Neuronal stem cell (in vitro differentiated cells): Measurements from ENCODE around the gene TYMP.

ENCODE experiments used
- DNase-seq: peaks from one replicate; pipeline ENCODE4 v3.0.0-alpha.2; 2013; ENCODE audit warnings: low spot score
- H2AFZ ChIP-seq: one replicate; pipeline ENCODE4 v1.6.1; 2013; ENCODE audit warnings: mild to moderate bottlenecking, low read length, inconsistent platforms
- H2AK5ac ChIP-seq: 2 replicates; pipeline ENCODE4 v1.6.1; 2013; ENCODE audit warnings: low read depth, mild to moderate bottlenecking, inconsistent platforms, low read length, moderate library complexity, mixed read lengths
- H2BK120ac ChIP-seq: 2 replicates; pipeline ENCODE4 v1.6.1; 2013; ENCODE audit warnings: low read depth, mild to moderate bottlenecking, inconsistent platforms, low read length, moderate library complexity, mixed read lengths
- H2BK12ac ChIP-seq: one replicate; pipeline ENCODE4 v1.6.1; 2013; ENCODE audit warnings: low read length, inconsistent platforms
- H2BK15ac ChIP-seq: 2 replicates; pipeline ENCODE4 v1.6.1; 2013; ENCODE audit warnings: mild to moderate bottlenecking, low read length, inconsistent platforms, mixed read lengths
- H2BK5ac ChIP-seq: one replicate; pipeline ENCODE4 v1.6.1; 2013; ENCODE audit warnings: inconsistent platforms, mild to moderate bottlenecking, low read length, moderate library complexity
- H3K14ac ChIP-seq: one replicate; pipeline ENCODE4 v1.6.1; 2013; ENCODE audit warnings: low read length, inconsistent platforms
- H3K18ac ChIP-seq: 2 replicates; pipeline ENCODE4 v1.6.1; 2013; ENCODE audit warnings: low read length, inconsistent platforms
- H3K23ac ChIP-seq: 2 replicates; pipeline ENCODE4 v1.6.1; 2013; ENCODE audit warnings: low read depth, mild to moderate bottlenecking, mixed read lengths, low read length, inconsistent platforms; ENCODE audit not compliant: poor library complexity
- H3K27ac ChIP-seq: replicated peaks from 3 replicates; pipeline ENCODE4 v1.5.1; 2013; ENCODE audit warnings: low read length, inconsistent platforms
- H3K27me3 ChIP-seq, 3 experiments: 2 replicates each; pipeline ENCODE4 v1.6.1; 2013; ENCODE audit warnings: low read length in 3 of 3, mild to moderate bottlenecking in 2 of 3, inconsistent platforms in 1 of 3, low read depth in 1 of 3, mixed read lengths in 1 of 3, moderate library complexity in 1 of 3; ENCODE audit not compliant: control insufficient read depth in 3 of 3, insufficient read depth in 3 of 3
- H3K36me3 ChIP-seq, 2 donors: replicated peaks in 1 of 2; 2 replicates each; pipeline ENCODE4 v1.6.1; 2013; ENCODE audit warnings: low read length in 2 of 2; ENCODE audit not compliant: control insufficient read depth in 2 of 2, insufficient read depth in 2 of 2
- H3K4ac ChIP-seq: 2 replicates; pipeline ENCODE4 v1.6.1; 2013; ENCODE audit warnings: inconsistent platforms, mild to moderate bottlenecking, low read length, moderate library complexity
- H3K4me1 ChIP-seq, 2 donors: 1 replicate in 1 of 2; 2 replicates in 1 of 2; pipeline ENCODE4 v1.6.1; 2013; ENCODE audit warnings: low read length in 2 of 2, low read depth in 1 of 2; ENCODE audit not compliant: control insufficient read depth in 2 of 2, insufficient read depth in 1 of 2
- H3K4me2 ChIP-seq: one replicate; pipeline ENCODE4 v1.6.1; 2013; ENCODE audit warnings: mild to moderate bottlenecking, low read length, inconsistent platforms; ENCODE audit not compliant: insufficient read depth, poor library complexity, severe bottlenecking
- H3K4me3 ChIP-seq, 2 donors: 2 replicates each; pipeline ENCODE4 v1.5.1; 2013; ENCODE audit warnings: low read length in 2 of 2, mild to moderate bottlenecking in 2 of 2, inconsistent platforms in 1 of 2, moderate library complexity in 1 of 2
- H3K79me1 ChIP-seq: one replicate; pipeline ENCODE4 v1.6.1; 2013; ENCODE audit warnings: low read depth, mild to moderate bottlenecking, inconsistent platforms, low read length, moderate library complexity
- H3K9ac ChIP-seq: one replicate; pipeline ENCODE4 v1.6.1; 2013; ENCODE audit warnings: mild to moderate bottlenecking, low read depth, low read length, inconsistent platforms; ENCODE audit not compliant: poor library complexity
- H3K9me3 ChIP-seq, 2 donors: replicated peaks in 1 of 2; 2 replicates each; pipeline versions ENCODE3 to v1.6.1; 2013; ENCODE audit warnings: low read length in 2 of 2, mild to moderate bottlenecking in 2 of 2, inconsistent platforms in 1 of 2, low read depth in 1 of 2, mixed read lengths in 1 of 2, moderate library complexity in 1 of 2; ENCODE audit not compliant: control insufficient read depth in 2 of 2, insufficient read depth in 1 of 2
- H4K8ac ChIP-seq: one replicate; pipeline ENCODE4 v1.6.1; 2013; ENCODE audit warnings: low read depth, mild to moderate bottlenecking, inconsistent platforms, low read length, moderate library complexity
- H4K91ac ChIP-seq: one replicate; pipeline ENCODE4 v1.6.1; 2013; ENCODE audit warnings: low read length, low read depth, mild to moderate bottlenecking, inconsistent platforms; ENCODE audit not compliant: poor library complexity
- WGBS, 2 donors: extraction: QIAGEN DNeasy Blood & Tissue Kit; methylation state at CpG; one replicate each; pipeline ENCODE4 v1.1.7; 2013; ENCODE audit warnings: missing lambda C conversion rate in 2 of 2, mixed read lengths in 1 of 2; ENCODE audit not compliant: insufficient read length in 2 of 2, insufficient replicate concordance in 1 of 2; ENCODE audit errors: extremely low coverage in 2 of 2; 5-methylcytosine and 5-hydroxymethylcytosine counted together

TYMP gene

GRCh38 chr22:50483106-50483505 lies 46.7 kb downstream of the TYMP start:
- peaks cover 3 to 78% (median 16%) of the 10 kb centered on the region in 3 experiments for H3K27me3 ChIP-seq
- no peak for DNase-seq

DNA sequence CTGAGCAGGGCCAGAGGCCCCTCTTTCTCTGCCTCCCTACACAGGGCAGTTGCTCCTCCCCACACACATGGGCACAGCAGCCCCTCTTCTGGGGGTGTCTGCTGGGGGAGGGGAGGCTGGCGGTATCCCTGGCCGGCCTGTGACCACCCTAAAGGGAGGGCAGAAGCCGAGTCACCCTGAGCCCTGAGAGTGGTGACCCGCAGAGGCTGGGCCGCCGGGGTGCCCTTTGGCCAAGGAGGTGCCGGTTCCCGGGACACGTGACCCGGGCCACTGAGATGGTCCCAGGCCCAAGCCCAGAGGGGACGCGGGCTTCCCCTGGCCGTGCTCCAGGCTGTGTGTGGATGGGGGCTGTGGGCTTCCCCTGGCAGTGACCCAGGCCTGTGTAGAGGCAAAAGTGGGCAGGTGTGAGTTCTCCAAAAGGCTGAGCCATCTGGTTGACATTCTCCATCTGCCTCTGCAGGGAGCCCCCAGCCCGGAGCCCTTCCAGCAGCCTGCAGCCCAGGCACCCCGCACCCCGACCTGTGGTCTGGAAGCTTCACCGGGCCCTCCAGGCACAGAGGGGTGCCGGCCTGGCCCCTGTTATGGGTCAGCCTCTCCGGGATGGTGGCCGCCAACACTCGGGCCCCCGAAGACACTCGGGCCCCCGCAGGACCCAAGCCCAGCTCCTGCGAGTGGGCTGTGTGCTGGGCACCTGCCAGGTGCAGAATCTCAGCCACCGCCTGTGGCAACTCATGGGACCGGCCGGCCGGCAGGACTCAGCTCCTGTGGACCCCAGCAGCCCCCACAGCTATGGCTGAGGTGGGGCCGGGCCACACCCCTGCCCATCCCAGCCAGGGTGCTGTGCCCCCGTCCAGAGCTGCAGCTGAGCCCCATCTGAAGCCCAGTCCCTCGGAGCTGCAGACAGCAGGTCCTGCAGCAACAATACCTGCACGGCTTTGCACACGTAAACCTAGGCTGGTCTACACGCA lies 47.4 kb downstream of the TYMP start:
- Histone ChIP-seq H2AFZ (peak overlapping the region; percentile 73), H3K27me3 (peaks cover 3 to 70% (median 16%) of the 10 kb centered on the region in 3 experiments), H3K9ac (peak overlapping the region; percentile 30), H3K14ac (peak overlapping the region; percentile 14), H2BK12ac (peak overlapping the region; percentile 4), H4K8ac (peak overlapping the region; percentile 48), H3K79me1 (peaks cover 4% of the 10 kb centered on the region), H3K18ac (peak overlapping the region; percentile 94), H3K4me1 (peaks cover 0 to 2% of the 10 kb centered on the region in 2 donors), H2AK5ac (peak overlapping the region; percentile 88), H3K4ac (peak overlapping the region; percentile 89), H3K4me2 (peak overlapping the region; percentile 57), H3K4me3 (peak overlapping the region; percentile 20 to 79), H3K36me3 (no peaks in the 10 kb centered on the region), H2BK15ac (peak overlapping the region; percentile 91), H3K23ac (peak overlapping the region; percentile 34), H2BK120ac (peak overlapping the region; percentile 16), H4K91ac (peak overlapping the region; percentile 3), H3K27ac (no peak overlapping the region), H3K9me3 (peaks cover 2 to 4% of the 10 kb centered on the region in 2 donors), H2BK5ac (peak overlapping the region; percentile 53)
- no CpG with 5 or more reads among the region's 35 CpGs for WGBS, 2 donors
- DNase-seq = no peak

More at GRCh38 chr22:50483106-50483505, 46.7 kb downstream of the TYMP start:
- H3K4me1 ChIP-seq = peaks cover 0 to 2% of the 10 kb centered on the region in 2 donors
- no peak overlapping the region for H3K9ac ChIP-seq
- peak overlapping the region; percentile 78 for H2BK15ac ChIP-seq
- no peak overlapping the region for H3K4me2 ChIP-seq
- WGBS, 2 donors = no CpG with 5 or more reads among the region's 10 CpGs
- no peak overlapping the region for H4K91ac ChIP-seq
- peak overlapping the region; percentile 88 for H2AK5ac ChIP-seq
- peak overlapping the region; percentile 28 for H3K18ac ChIP-seq
- H3K79me1 ChIP-seq = peaks cover 4% of the 10 kb centered on the region
- H3K23ac ChIP-seq = no peak overlapping the region
- H3K36me3 ChIP-seq = no peaks in the 10 kb centered on the region
- H3K27ac ChIP-seq = no peak overlapping the region
- H3K4me3 ChIP-seq = no peak overlapping the region
- H2BK5ac ChIP-seq = peak overlapping the region; percentile 53
- no peak overlapping the region for H2BK12ac ChIP-seq
- no peak overlapping the region for H2AFZ ChIP-seq
- no peak overlapping the region for H3K14ac ChIP-seq
- no peak overlapping the region for H2BK120ac ChIP-seq
- H3K9me3 ChIP-seq = peaks cover 2 to 4% of the 10 kb centered on the region in 2 donors
- H3K4ac ChIP-seq = no peak overlapping the region
- no peak overlapping the region for H4K8ac ChIP-seq

GRCh38 chr22:50481440-50482106 lies 48.2 kb downstream of the TYMP start, which contains the start of gene ADM2:
Gene ADM2 (plus strand): TSS chr22:50481543. CDS start chr22:50481848, 305 bp downstream.
- H3K27ac ChIP-seq = no peak within 1 kb of the TSS
- H3K18ac ChIP-seq = peak within 1 kb of the TSS; percentile 94
- peak within 1 kb of the TSS; percentile 93 for H2BK15ac ChIP-seq
- no CpG with 5 or more reads among the region's 70 CpGs for WGBS, 2 donors
- no peak within 1 kb of the TSS for H2BK5ac ChIP-seq
- H3K79me1 ChIP-seq = peaks cover 4% of the 10 kb centered on the region
- H3K9ac ChIP-seq = peak within 1 kb of the TSS; percentile 77
- H3K4me3 ChIP-seq = peak within 1 kb of the TSS; percentile 20 to 79
- peak within 1 kb of the TSS; percentile 3 for H4K91ac ChIP-seq
- peak within 1 kb of the TSS; percentile 63 for H3K14ac ChIP-seq
- no peaks in the 10 kb centered on the region for H3K36me3 ChIP-seq
- H3K9me3 ChIP-seq = peaks cover 2 to 4% of the 10 kb centered on the region in 2 donors
- H2AK5ac ChIP-seq = peak within 1 kb of the TSS; percentile 88
- DNase-seq = peak; percentile 49
- peak within 1 kb of the TSS; percentile 55 for H3K23ac ChIP-seq
- peak within 1 kb of the TSS; percentile 16 for H2BK120ac ChIP-seq
- peak within 1 kb of the TSS; percentile 65 for H4K8ac ChIP-seq
- peak within 1 kb of the TSS; percentile 89 for H3K4ac ChIP-seq
- H2BK12ac ChIP-seq = peak within 1 kb of the TSS; percentile 84
- H2AFZ ChIP-seq = peak within 1 kb of the TSS; percentile 73
- peaks cover 3 to 62% (median 16%) of the 10 kb centered on the region in 3 experiments for H3K27me3 ChIP-seq
- H3K4me2 ChIP-seq = peak within 1 kb of the TSS; percentile 57
- peaks cover 0 to 2% of the 10 kb centered on the region in 2 donors for H3K4me1 ChIP-seq
